Esophagus muscularis mucosa (tissue), 4 donors: ENCODE results near the gene BBC3. TPM values are rescaled to one million over a fixed set of nuclear protein-coding genes. Genes with fewer than 3 reads are reported as not detected.
A peak's percentile ranks its signal among the peaks of the same experiment; 100 is the strongest.

Experiments
- DNase-seq: peaks from one replicate; pipeline ENCODE4 v3.0.0-alpha.2; 2017; ENCODE audit errors: extremely low spot score
- H3K27ac ChIP-seq, 4 donors: fragments of 200-600 bp; sonication (generic); replicated peaks in 1 of 4; 1 replicate in 3 of 4; 2 replicates in 1 of 4; pipeline ENCODE4 v1.5.1; 2016 to 2019; ENCODE audit warnings: mild to moderate bottlenecking in 1 of 4
- H3K27me3 ChIP-seq, 4 donors: fragments of 200-600 bp; sonication (generic); one replicate each; pipeline versions ENCODE4 v1.5.1 to v1.6.0; 2016 to 2019
- H3K36me3 ChIP-seq, 4 donors: fragments of 200-600 bp; sonication (generic); one replicate each; pipeline ENCODE4 v1.5.1; 2016 to 2019
- H3K4me1 ChIP-seq, 4 donors: fragments of 200-600 bp; sonication (generic); one replicate each; pipeline ENCODE4 v1.5.1; 2016 to 2019
- H3K4me3 ChIP-seq, 4 donors: fragments of 200-600 bp; sonication (generic); 1 replicate in 2 of 4; 2 replicates in 2 of 4; pipeline ENCODE4 v1.5.1; 2016 to 2019; ENCODE audit warnings: mild to moderate bottlenecking in 4 of 4, moderate library complexity in 1 of 4
- H3K9me3 ChIP-seq, 4 donors: fragments of 200-600 bp; sonication (generic); 1 replicate in 3 of 4; 2 replicates in 1 of 4; pipeline ENCODE4 v1.5.1; 2016 to 2019
- CTCF ChIP-seq, 3 experiments: fragments of 200-600 bp in 2 of 3; fragments of 450-650 bp in 1 of 3; sonication (generic) in 2 of 3; IDR thresholded peaks; one replicate each; pipeline ENCODE4 v1.5.1; 2017 to 2019; ENCODE audit warnings: antibody characterized with exemption in 3 of 3, mild to moderate bottlenecking in 2 of 3, moderate library complexity in 1 of 3
- EP300 ChIP-seq: sonication (generic); formaldehyde crosslinking; IDR thresholded peaks from one replicate; pipeline ENCODE4 v1.6.1; 2017; ENCODE audit warnings: antibody characterized with exemption
- POLR2A ChIP-seq: fragments of 450-650 bp; IDR thresholded peaks from one replicate; pipeline ENCODE4 v1.6.1; 2017; ENCODE audit warnings: antibody characterized with exemption, moderate library complexity, mild to moderate bottlenecking, low read depth
- POLR2AphosphoS5 ChIP-seq, 2 donors: sonication (generic); formaldehyde crosslinking; IDR thresholded peaks; one replicate each; pipeline ENCODE4 v1.6.1; 2017; ENCODE audit warnings: antibody characterized with exemption in 2 of 2
- WGBS: methylation state at CpG from one replicate; pipeline ENCODE4 v1.1.5; 2018; 5-methylcytosine and 5-hydroxymethylcytosine counted together
- intact Hi-C: fragments of 100-400 bp; cut with DNase I; formaldehyde crosslinking; loops from one replicate; pipeline ENCODE4 v1.15.1; 2023
- total RNA-seq, 4 donors: library from RNA; depleted of rRNA; stranded (reverse); fragments of >200 nt; gene quantifications; one replicate each; pipeline versions ENCODE4 v1.1.0 to v1.2.1, GENCODE V29; 2016

BBC3 gene
- total RNA-seq, 4 donors from 2014 or later: 5.0 to 21.3 (median 11.5) TPM

DNA sequence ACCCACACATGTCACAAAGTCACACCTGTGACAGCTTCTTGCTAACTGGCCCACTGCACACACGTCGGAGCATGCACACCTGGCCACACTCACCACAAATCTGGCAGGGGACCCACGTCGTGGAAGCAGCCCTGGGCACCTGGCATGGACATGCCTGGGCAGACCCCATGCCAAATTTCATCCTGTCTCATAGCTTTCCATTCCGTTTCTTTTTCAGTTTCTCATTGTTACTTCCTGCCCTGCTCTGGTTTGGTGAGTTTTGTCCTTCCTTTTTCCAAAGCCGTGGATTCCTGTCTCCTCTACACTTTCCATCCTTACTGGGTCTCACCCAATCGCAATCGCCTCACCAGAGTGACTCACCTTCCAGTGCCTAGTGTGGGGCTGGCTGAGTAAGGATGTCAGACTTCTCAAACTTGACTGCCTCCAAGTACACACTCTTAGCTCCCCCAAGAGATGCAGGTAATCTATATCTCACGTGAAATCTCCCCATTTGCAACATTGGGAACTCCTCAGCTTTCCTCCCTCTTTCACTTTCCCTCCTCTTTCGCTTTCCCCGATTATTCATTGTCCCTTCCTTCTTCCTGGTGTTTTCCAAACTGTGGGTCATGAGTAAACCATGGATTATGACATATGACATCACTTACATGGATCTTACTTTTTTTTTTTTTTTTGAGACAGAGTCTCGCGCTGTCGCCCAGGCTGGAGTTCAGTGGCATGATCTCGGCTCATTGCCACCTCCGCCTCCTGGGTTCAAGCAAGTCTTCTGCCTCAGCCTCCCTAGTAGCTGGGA, 1.6 kb upstream of the BBC3 start:
- DNase-seq: no peak
- 50% methylated on average over 16 of the region's 16 CpGs for whole genome bisulfite sequencing
- Histone ChIP-seq H3K36me3 (no peaks in the 10 kb centered on the region), H3K9me3 (no peaks in the 10 kb centered on the region), H3K4me3 (peak overlapping the region in 1 of 4 donors; percentile 10), H3K27me3 (no peaks in the 10 kb centered on the region), H3K4me1 (peaks cover 21 to 48% (median 46%) of the 10 kb centered on the region in 4 donors), H3K27ac (peak overlapping the region; percentile 97 to 100 (median 98))
- TF ChIP-seq POLR2AphosphoS5 (IDR thresholded peaks at IDR 0.05) (peak in 1 of 2 donors; percentile 15), CTCF (IDR thresholded peaks at IDR 0.05) (no peak), POLR2A (no peak), EP300 (no peak)
- intact Hi-C loops: no loop called here

- Histone ChIP-seq H3K27me3 (no peaks in the 10 kb centered on the region), H3K9me3 (no peaks in the 10 kb centered on the region), H3K4me3 (peak overlapping the region; percentile 67 to 99 (median 86)), H3K36me3 (no peaks in the 10 kb centered on the region), H3K27ac (peak overlapping the region; percentile 97 to 100 (median 98)), H3K4me1 (peaks cover 31 to 59% (median 58%) of the 10 kb centered on the region in 4 donors)
- no peak for TF ChIP-seq POLR2A
- no peak for TF ChIP-seq EP300
- peak; percentile 56 to 72 for TF ChIP-seq POLR2AphosphoS5 (IDR thresholded peaks at IDR 0.05)
- no peak for TF ChIP-seq CTCF (IDR thresholded peaks at IDR 0.05)
- intact Hi-C loops: no loop called here
- WGBS: 30% methylated on average over 5 of the region's 51 CpGs
- peak; percentile 93 for DNase-seq
Observed at GRCh38 chr19:47231215-47232054, 436 bp upstream of the BBC3 start.

- WGBS: 0% methylated on average over 11 of the region's 84 CpGs
- H3K27me3 ChIP-seq: peaks cover 0 to 3% (median 0%) of the 10 kb centered on the region in 4 donors
- intact Hi-C loops: no loop called here
- H3K9me3 ChIP-seq: no peaks in the 10 kb centered on the region
- H3K4me1 ChIP-seq: peaks cover 36 to 69% (median 66%) of the 10 kb centered on the region in 4 donors
- no peak for DNase-seq
- H3K4me3 ChIP-seq: peak overlapping the region; percentile 67 to 99 (median 86)
- H3K27ac ChIP-seq: peak overlapping the region; percentile 97 to 100 (median 98)
- TF ChIP-seq CTCF (IDR thresholded peaks at IDR 0.05) (peak; percentile 87 to 93 (median 91)), POLR2A (no peak), POLR2AphosphoS5 (IDR thresholded peaks at IDR 0.05) (peak in 1 of 2 donors; percentile 13), EP300 (no peak)
- peaks cover 0 to under 1% (median 0%) of the 10 kb centered on the region in 4 donors for H3K36me3 ChIP-seq
Observed at GRCh38 chr19:47230054-47230920, 712 bp downstream of the BBC3 start.

DNA sequence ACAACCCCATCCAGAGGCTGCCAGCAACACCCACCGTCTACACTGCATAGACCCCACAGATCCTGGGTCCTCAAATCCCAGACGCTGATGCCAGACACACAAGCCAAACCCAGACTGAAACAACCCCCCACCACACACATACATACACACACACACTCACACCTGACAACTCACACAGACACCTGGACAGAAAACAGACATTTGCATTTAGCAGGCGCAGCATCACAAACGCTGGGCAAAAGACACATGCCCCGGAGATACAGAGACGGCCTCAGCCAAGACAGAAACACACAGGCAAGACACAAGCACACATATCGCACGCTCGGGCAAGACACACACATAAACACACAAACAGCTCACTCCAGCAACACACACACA, 1.3 kb downstream of the BBC3 start:
- peaks cover 0 to 6% (median 0%) of the 10 kb centered on the region in 4 donors for H3K36me3 ChIP-seq
- H3K4me1 ChIP-seq: peaks cover 37 to 73% (median 70%) of the 10 kb centered on the region in 4 donors
- TF ChIP-seq POLR2A: no peak
- TF ChIP-seq CTCF (IDR thresholded peaks at IDR 0.05): no peak
- no peak for TF ChIP-seq POLR2AphosphoS5 (IDR thresholded peaks at IDR 0.05)
- intact Hi-C loops: no loop called here
- no peaks in the 10 kb centered on the region for H3K9me3 ChIP-seq
- H3K27me3 ChIP-seq: peaks cover 0 to 3% (median 0%) of the 10 kb centered on the region in 4 donors
- peak overlapping the region; percentile 67 to 99 (median 86) for H3K4me3 ChIP-seq
- WGBS: 20% methylated on average over 1 of the region's 9 CpGs
- H3K27ac ChIP-seq: peak overlapping the region; percentile 97 to 100 (median 98)
- DNase-seq: no peak
